Hematopoietic multipotent progenitor cell treated with erythropoietin and hydrocortisone succinate and interleukin-3 and kit ligand, for 4 days (in vitro differentiated cells): ENCODE data around the gene FAM81B.
"Not testable (repeated sequence)": the region's sequence is repeated elsewhere in the genome, so short reads cannot be mapped to it uniquely, and the experiment has no call there.

Source experiments
- DNase-seq: peaks from one replicate; pipeline ENCODE4 v3.0.0-alpha.2; 2015

The FAM81B gene

GRCh38 chr5:95390812-95391492 is at the start of gene FAM81B:
FAM81B (plus strand) TSS chr5:95391366; CDS start chr5:95391390, 24 bp downstream.
- no peak for DNase-seq

DNA sequence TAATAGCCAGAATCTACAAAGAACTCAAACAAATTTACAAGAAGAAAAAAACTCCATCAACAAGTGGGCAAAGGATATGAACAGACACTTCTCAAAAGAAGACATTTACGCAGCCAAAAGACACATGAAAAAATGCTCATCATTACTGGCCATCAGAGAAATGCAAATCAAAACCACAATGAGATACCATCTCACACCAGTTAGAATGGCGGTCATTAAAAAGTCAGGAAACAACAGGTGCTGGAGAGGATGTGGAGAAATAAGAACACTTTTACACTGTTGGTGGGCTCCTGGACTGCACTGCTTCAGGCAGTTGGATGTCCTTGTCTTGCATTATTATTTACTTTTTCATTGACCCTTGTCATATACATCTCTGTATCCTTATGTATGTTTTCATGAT is 49.7 kb upstream of the FAM81B start:
- not testable (repeated sequence) for DNase-seq

DNA sequence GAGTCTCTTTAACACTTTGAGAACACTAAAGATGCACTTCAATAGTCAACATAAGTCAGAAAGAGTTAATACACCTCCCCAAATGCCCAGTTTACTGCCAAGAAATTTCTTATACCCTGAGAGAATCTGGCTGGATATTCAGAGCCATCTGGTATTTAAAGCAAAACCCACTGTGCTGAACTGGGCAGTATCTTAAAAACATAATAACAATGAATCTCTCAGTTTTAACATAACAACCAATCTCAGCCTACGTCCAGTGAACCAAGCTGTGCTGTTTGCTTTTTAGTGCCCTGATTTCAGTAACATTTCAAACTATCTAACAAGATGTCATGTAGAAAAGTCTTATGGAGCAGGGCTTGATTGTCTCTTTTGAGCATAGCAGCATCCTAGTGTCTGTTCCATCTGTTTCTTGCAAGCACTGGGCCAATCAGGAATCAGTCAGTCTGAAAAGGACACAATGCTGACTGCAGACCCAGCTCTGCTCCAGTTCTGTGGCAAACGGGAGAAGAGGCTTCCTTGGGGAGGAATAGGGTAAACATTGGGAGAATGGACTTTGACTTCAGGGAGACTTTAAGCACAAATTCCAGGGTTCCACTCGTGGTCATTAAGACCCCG is 43.6 kb upstream of the FAM81B start:
- DNase-seq = no peak

DNA sequence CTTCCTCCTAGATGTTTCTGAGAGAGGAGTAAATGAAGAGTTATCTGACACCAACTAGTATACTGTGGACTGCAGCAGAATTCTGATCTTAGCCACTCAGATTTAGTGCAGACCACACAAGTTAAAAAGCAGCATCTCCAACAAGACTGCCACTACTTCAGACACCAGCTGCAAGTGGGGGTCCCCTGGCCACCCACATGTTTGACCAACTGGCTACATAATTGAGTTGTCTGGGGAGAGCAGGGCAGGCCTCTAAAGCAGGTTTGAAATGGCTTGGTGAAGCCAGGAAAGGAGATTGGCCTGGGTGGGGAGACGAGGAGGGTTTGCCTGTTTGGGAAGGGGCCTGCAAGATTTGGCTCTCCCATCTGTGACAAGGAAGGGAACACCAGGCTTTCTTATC is 40.5 kb upstream of the FAM81B start:
- peak; percentile 39 for DNase-seq

- DNase-seq = no peak
Measured at GRCh38 chr5:95352691-95353090, 38.5 kb upstream of the FAM81B start.

GRCh38 chr5:95358320-95358719 is 32.8 kb upstream of the FAM81B start:
- no peak for DNase-seq

DNA sequence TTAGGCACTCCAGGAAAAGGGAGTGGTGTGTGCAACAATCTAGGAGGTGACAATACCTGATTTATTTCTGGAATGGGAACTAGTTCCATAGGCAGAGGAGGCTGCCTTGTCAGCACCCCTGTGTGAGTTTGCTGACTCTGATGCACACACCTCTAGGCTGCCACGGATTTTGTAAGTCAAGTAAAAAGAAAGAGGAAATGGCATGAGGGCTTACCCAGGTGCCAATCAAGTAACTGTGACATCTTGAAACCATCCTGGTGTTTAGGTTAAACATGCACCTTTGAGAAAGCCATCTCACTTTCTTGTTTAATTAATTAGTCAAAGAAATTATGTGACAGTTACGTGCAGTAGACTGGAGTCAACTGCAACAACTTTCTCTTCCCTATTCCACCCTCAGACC is 32.3 kb upstream of the FAM81B start:
- no peak for DNase-seq

DNA sequence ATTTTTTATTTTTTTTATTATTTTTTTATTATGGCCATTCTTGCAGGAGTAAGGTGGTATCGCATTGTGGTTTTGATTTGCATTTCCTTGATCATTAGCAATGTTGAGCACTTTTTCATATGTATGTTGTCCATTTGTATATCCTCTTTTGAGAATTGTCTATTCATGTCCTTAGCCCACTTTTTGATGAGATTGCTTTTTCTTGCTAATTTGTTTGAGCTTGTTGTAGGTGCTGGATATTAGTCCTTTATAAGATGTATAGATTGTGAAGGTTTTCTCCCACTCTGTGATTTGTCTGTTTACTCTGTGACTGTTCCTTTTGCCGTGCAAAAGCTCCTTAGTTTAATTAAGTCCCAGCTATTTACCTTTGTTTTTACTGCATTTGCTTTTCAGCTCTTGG is 30.5 kb upstream of the FAM81B start:
- not testable (repeated sequence) for DNase-seq

- no peak for DNase-seq
Measured at GRCh38 chr5:95365302-95366095, 25.7 kb upstream of the FAM81B start.

GRCh38 chr5:95369782-95370181 is 21.4 kb upstream of the FAM81B start:
- peak; percentile 69 for DNase-seq

GRCh38 chr5:95374061-95374460 is 17.1 kb upstream of the FAM81B start:
- no peak for DNase-seq

GRCh38 chr5:95375591-95375990 is 15.6 kb upstream of the FAM81B start:
- no peak for DNase-seq

GRCh38 chr5:95379133-95379532 is 12.0 kb upstream of the FAM81B start:
- DNase-seq = no peak

DNA sequence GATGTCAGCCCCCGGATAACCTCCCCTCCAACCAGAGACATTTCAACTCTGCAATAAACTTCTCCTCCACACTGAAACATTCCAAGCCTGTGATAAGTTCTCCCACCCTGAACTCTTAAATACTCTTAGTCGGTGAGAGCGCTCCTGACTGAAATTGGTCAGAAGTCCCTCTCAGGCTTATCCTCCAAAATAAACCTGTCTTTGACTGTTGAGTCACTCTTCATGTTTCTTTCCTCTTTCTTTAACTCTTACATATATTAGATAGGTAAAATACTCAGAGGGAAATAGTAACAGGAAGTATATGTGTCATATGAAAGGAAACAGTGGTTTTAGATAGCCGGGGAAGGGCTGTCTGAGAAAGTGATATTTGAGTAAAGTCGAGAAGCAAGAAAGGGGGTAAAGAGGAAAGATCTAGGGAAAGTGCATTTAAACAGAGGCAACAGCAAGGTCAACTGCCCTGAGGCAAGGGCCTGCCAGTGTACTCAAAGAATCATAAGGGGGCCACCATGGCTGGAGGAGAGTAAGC is 11.0 kb upstream of the FAM81B start:
- peak; percentile 10 for DNase-seq

DNA sequence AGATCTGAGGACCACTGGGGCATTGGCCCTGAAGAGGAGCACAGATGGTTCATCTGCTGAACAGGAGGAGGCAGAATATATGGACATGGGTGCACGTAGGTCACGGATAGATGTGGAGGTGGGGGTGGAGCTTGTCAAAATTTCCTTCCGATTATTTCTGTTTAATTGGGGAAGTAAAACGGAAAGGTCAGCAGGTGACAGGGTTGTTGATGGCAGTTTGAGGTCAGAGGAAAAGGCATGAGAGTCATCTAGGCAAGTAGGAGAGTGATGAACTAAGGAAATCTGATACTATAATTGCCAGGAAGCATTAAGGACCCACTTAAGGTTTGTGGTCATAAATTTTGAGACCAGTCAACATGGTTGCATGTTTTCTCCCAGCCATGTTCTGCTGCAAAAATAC is 8.4 kb upstream of the FAM81B start:
- no peak for DNase-seq

- no peak for DNase-seq
Measured at GRCh38 chr5:95384485-95385213, 6.5 kb upstream of the FAM81B start.

DNA sequence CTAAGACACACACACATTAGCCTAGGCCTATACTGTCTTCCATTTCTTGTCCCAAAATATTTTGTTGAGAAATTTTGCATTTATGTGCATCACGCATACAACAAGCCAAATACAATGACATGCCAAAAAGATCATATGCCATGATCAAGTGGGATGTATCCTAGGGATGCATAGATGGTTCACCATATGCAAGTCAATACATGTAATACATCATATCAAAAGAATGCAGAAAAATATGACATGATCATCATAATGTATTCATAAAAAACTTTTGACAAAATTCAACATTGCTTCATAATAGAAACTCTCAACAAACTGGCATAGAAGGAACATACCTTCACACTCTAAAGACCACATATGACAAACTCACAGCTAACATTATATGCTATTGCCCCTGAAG is 5.8 kb upstream of the FAM81B start:
- no peak for DNase-seq

DNA sequence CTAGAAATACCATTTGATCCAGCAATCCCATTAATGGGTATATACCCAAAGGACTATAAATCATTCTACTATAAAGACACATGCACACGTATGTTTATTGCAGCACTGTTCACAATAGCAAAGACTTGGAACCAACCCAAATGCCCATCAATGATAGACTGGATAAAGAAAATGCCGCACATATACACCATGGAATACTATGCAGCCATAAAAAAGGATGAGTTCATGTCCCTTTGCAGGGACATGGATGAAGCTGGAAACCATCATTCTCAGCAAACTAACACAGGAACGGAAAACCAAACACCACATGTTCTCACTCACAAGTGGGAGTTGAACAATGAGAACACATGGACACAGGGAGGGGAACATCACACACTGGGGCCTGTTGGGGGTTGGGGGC is 799 bp downstream of the FAM81B start:
- DNase-seq = not testable (repeated sequence)

DNA sequence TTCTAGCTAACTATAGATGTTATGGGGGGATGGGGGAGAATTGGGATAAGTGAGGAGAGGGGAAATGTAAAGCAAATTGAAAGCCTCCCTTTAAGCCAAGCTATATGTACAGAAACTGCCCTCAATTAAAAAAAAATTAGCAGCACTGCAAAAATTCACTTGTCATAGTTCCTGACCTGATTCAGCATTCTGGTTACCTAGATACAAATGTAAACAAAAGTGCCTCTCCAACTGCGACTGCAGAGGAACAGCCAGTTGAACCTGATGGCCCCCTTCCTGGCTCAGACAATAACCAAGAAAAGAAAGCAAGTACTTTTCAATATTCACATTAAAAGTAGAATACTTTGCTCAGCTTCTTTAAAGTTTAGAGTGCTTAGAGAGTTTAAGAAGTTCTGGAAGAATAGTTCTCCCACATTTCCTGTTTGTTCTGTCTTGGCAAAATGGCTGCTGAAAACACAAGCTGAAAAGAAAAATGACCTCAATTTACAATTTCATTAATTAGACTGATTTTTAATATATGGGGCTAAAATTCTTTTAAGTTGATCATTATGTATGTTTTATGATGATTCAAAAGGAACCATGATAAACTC is 1.5 kb downstream of the FAM81B start:
- peak; percentile 86 for DNase-seq

- peak; percentile 19 for DNase-seq
Measured at GRCh38 chr5:95393279-95393678, 2.1 kb downstream of the FAM81B start.

DNA sequence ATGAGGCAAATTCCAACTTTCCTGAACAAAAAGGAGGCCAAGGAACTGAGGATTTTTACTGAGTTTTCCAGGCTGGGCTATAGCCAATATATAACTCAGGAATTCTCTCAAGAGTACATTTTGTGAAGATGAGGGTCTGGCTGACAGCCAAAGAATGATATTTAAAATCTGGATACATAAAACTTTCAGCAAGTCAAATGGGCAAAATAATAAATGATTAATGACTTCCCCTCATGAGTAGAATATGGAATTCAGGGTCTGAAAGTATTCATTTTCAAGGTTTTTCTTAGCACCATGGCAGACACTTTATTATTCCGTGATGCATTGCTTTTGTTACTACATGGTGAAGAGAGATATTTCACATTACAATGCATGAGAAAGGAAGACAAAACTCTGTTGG is 7.8 kb downstream of the FAM81B start:
- no peak for DNase-seq

GRCh38 chr5:95401626-95402025 is 10.5 kb downstream of the FAM81B start:
- no peak for DNase-seq

DNA sequence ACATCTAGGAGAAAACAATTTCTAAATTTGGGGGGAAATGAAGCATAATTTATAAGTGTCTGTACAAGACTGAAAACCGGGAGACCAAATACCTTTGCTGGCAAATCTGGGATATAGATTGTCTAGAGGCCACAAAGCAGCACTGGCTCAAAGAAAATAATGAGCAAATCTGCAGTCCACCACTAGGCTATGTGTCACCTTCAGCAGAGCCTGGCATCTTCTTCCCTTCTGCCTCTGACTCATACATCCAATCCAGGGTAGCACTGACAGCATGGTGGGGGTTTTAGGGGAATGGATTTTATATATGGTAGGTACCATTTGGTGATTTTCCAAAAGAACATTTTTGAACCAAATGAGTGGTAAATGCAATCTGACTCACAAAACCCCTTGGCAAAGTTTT is 12.8 kb downstream of the FAM81B start:
- DNase-seq = peak; percentile 14
